ENCODE results near the gene ALDH7A1.
A peak's percentile ranks its signal among the peaks of the same experiment; 100 is the strongest.

DNA sequence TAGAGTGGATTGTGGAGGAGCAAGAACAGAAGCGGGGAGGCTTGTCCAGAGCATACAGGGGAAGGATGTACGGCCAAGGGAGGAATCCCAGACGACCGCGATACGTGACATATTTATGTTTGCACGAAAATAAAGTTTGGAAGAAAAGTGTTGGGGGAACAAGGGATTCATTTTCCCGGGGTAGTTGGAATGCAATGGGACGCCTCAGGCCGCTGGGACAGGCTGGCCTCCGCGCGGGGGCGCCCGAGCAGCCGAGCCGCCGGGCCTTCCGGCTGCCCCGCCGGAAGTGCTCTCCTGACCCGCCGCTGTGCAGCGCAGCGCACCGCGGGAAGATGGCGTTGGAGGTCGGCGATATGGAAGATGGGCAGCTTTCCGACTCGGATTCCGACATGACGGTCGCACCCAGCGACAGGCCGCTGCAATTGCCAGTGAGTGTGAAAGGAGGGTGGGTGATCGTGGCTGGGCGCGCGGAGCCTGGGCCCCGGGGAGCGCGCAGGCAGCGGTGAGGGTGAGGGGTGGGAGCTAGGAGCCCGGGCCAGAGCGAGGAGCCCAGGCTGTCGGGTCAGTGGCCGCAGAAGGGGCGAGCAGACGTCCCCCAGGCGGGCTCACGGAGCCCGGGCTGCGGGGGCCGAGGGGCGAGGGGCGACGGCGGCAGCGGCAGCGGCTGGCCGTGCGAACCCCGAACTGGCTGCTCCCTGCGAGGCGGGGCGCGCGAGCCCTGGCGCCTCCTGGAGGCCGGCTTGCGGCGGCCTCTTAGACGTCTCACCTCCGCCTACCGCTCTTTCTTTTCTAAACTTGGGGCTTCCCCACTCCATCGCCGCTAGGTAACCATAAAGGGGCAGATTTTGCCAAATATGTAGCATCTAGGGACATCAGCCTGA lies 5.9 kb upstream of the ALDH7A1 start, which contains the start of gene PHAX:
- TF ChIP-seq, protein P1, sequence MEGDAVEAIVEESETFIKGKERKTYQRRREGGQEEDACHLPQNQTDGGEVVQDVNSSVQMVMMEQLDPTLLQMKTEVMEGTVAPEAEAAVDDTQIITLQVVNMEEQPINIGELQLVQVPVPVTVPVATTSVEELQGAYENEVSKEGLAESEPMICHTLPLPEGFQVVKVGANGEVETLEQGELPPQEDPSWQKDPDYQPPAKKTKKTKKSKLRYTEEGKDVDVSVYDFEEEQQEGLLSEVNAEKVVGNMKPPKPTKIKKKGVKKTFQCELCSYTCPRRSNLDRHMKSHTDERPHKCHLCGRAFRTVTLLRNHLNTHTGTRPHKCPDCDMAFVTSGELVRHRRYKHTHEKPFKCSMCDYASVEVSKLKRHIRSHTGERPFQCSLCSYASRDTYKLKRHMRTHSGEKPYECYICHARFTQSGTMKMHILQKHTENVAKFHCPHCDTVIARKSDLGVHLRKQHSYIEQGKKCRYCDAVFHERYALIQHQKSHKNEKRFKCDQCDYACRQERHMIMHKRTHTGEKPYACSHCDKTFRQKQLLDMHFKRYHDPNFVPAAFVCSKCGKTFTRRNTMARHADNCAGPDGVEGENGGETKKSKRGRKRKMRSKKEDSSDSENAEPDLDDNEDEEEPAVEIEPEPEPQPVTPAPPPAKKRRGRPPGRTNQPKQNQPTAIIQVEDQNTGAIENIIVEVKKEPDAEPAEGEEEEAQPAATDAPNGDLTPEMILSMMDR (IDR thresholded peaks at IDR 0.05; ENCODE audit: insufficient read depth, low read depth, low read length), result peak; percentile 67
- no peak for TF ChIP-seq EZH2 (IDR thresholded peaks at IDR 0.05; ENCODE audit: insufficient read depth, low read length)

Data from astrocyte (in vitro differentiated cells and primary cell).